GM23338 (cell line): ENCODE measurements around the gene CELF2. TPM values are rescaled to one million over a fixed set of nuclear protein-coding genes. Genes with fewer than 3 reads are reported as not detected.

Experiments
- CREB1 ChIP-seq: fragments of 250-450 bp; sonication (Bioruptor Pico); IDR thresholded peaks from 2 replicates; pipeline ENCODE4 v1.5.0; 2020; ENCODE audit warnings: low read depth, mild to moderate bottlenecking, moderate library complexity
- JUNB ChIP-seq: IDR thresholded peaks from one replicate; pipeline ENCODE4 v1.6.1; 2016; ENCODE audit warnings: antibody characterized with exemption; ENCODE audit not compliant: unreplicated experiment
- NANOG ChIP-seq: IDR thresholded peaks from 2 replicates; pipeline ENCODE4 v1.6.1; 2016; ENCODE audit warnings: antibody characterized with exemption, borderline replicate concordance
- REST ChIP-seq: IDR thresholded peaks from one replicate; pipeline ENCODE4 v1.6.1; 2018; ENCODE audit warnings: antibody characterized with exemption; ENCODE audit not compliant: unreplicated experiment
- ZNF114 ChIP-seq: fragments of 250-450 bp; sonication (Bioruptor Pico); IDR thresholded peaks from 2 replicates; pipeline ENCODE4 v1.5.0; 2020; ENCODE audit warnings: mild to moderate bottlenecking, moderate library complexity
- ZNF331 ChIP-seq: fragments of 250-450 bp; sonication (Bioruptor Pico); IDR thresholded peaks from 2 replicates; pipeline ENCODE4 v1.5.0; 2020; ENCODE audit warnings: low read depth, mild to moderate bottlenecking, moderate library complexity
- ZNF462 ChIP-seq: fragments of 250-450 bp; sonication (Bioruptor Pico); IDR thresholded peaks from 2 replicates; pipeline ENCODE4 v1.5.0; 2020; ENCODE audit warnings: mild to moderate bottlenecking, moderate library complexity
- polyA plus RNA-seq: library from polyadenylated mRNA; unstranded; fragments of >200 nt; fragmentation: Nextera tagmentation; extraction: Ambion mirVana; gene quantifications from 2 replicates; pipeline ENCODE4 v1.2.1, GENCODE V29; 2016
- total RNA-seq: library from RNA; depleted of rRNA; stranded (reverse); fragments of >200 nt; shearing (Covaris generic); gene quantifications from 2 replicates; pipeline ENCODE4 v1.2.3, GENCODE V29; 2014

Gene CELF2
- total and polyA plus RNA-seq, 2 experiments from 2014 or later: 18.1 to 22.5 TPM

GRCh38 chr10:11255796-11256444, 238.2 kb downstream of the CELF2 start (continued):
- TF ChIP-seq ZNF462 (CRISPR knock-in tag) (no peak), CREB1 (no peak), REST (no peak), JUNB (no peak), ZNF331 (CRISPR knock-in tag) (no peak), ZNF114 (no peak), NANOG (no peak)
